ENCODE data around the gene PGM5. TPM values are rescaled to one million over a fixed set of nuclear protein-coding genes. Genes with fewer than 3 reads are reported as not detected.

The PGM5 gene
- total RNA-seq, 4 donors from 2014 or later: 13.3 to 44.0 (median 29.9) TPM

DNA sequence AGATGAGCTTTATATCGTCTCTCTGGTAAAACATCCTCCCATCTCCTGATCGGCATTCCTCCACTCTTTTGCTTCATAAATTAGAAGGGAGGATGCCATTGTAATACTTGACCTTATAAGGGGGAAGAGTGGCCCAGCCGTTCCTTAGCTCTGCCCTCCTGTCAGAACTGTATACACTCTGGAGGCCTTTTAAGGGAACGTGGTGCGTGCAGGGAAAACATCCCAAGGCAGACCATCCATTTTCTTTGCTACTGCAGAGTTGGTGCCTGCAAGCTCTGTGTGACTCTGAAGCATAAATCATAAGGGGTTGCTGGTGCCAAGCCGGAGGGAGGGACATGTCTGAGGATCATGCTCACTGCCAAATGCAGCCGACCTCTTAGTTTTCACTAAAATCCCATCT lies 90.4 kb downstream of the PGM5 start:
- no peak for ATAC-seq
- H3K4me1 ChIP-seq: peaks cover 0 to 6% of the 10 kb centered on the region in 2 donors
- intact Hi-C loops (cut with DNase I; ENCODE audit: low total_unique reads): loop anchor here (10.0 kb wide), 1 partner anchor 48 kb away; no protein-coding TSS in a partner anchor

DNA sequence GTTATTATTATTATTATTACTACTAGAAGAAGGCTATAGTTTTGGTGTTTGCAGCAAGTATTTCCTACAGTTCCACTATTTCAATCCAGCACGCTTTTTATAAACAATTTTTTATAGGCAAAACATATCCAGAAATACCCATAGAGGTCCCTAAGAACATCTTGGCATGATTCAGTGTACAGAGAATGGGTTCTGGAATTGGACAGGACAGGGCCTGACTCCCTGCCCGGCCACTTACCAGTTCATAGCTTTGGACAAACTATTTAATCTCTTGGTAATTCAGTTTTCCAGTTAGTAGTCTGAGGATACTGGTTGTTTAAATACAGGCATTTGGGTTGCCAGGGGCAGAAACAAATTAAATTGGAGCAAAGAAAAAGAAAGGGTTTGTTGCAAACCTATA lies 91.2 kb downstream of the PGM5 start:
- Histone ChIP-seq H3K9me3 (no peaks in the 10 kb centered on the region), H3K4me1 (peaks cover 0 to 6% of the 10 kb centered on the region in 2 donors), H3K27me3 (no peaks in the 10 kb centered on the region), H3K36me3 (no peaks in the 10 kb centered on the region), H3K27ac (no peak overlapping the region), H3K4me3 (no peak overlapping the region)
- no peak for DNase-seq
- no peak for TF ChIP-seq POLR2A (IDR thresholded peaks at IDR 0.05)
- TF ChIP-seq, protein P1, sequence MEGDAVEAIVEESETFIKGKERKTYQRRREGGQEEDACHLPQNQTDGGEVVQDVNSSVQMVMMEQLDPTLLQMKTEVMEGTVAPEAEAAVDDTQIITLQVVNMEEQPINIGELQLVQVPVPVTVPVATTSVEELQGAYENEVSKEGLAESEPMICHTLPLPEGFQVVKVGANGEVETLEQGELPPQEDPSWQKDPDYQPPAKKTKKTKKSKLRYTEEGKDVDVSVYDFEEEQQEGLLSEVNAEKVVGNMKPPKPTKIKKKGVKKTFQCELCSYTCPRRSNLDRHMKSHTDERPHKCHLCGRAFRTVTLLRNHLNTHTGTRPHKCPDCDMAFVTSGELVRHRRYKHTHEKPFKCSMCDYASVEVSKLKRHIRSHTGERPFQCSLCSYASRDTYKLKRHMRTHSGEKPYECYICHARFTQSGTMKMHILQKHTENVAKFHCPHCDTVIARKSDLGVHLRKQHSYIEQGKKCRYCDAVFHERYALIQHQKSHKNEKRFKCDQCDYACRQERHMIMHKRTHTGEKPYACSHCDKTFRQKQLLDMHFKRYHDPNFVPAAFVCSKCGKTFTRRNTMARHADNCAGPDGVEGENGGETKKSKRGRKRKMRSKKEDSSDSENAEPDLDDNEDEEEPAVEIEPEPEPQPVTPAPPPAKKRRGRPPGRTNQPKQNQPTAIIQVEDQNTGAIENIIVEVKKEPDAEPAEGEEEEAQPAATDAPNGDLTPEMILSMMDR (IDR thresholded peaks at IDR 0.05 in 4 of 5, conservative IDR thresholded peaks at IDR 0.05 in 1 of 5): no peak
- intact Hi-C loops (cut with DNase I; ENCODE audit: low total_unique reads) (loop anchor here (10.0 kb wide), 1 partner anchor 47 kb away; no protein-coding TSS in a partner anchor), in situ Hi-C loops (cut with MboI; ENCODE audit: low sequenced_read_pairs in 4 of 4) (no loop called here)
- ATAC-seq: no peak

More for the DNA sequence above, 90.4 kb downstream of the PGM5 start:
- Histone ChIP-seq H3K4me3 (no peak overlapping the region), H3K27me3 (no peaks in the 10 kb centered on the region), H3K9me3 (peaks cover 0 to under 1% (median 0%) of the 10 kb centered on the region in 3 donors), H3K36me3 (no peaks in the 10 kb centered on the region), H3K27ac (no peak overlapping the region)
- in situ Hi-C loops (cut with MboI; ENCODE audit: low sequenced_read_pairs in 4 of 4): no loop called here
- no peak for DNase-seq
- TF ChIP-seq, protein P1 (IDR thresholded peaks at IDR 0.05 in 4 of 5, conservative IDR thresholded peaks at IDR 0.05 in 1 of 5): no peak
- TF ChIP-seq POLR2A (IDR thresholded peaks at IDR 0.05): no peak

DNA sequence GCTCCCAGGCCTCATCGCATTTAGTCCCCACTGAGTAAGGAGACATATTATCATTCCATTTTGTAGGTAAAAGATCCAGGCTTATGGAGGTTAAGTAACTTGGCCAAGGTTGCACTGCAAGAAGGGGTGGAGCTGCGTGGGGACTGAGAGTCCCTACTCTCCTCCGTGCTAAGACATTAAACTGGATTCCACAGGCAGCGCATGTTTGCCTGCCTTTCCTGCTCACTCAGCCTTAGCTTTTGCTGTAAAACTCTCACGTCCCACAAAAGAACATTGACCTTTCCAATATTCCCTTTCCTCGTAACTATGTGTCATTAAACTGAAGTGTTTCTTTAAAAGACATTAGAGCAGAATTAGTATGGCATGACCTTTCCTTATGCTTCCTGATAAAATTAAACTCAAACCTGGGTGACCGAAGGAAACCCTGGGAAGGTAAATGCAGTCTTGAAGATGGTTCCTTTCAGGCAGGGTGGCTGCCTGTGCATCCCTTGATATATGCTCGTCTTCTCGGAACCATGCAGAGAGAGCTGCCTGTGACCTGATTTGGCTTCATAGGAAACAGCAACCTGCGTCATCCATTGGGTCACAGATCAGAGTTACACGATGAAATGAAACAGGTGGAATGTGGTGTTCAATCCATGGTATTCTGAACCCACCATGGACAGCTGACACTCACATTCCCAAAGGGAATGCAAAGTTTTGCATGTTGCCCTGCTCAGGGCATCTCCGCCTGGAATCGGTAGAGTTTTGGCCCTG lies 98.3 kb downstream of the PGM5 start:
- H3K4me1 ChIP-seq: peaks cover 0 to 3% of the 10 kb centered on the region in 2 donors
- DNase-seq (no peak), ATAC-seq (no peak)
- no peaks in the 10 kb centered on the region for H3K36me3 ChIP-seq
- intact Hi-C loops (cut with DNase I; ENCODE audit: low total_unique reads): no loop called here
- H3K27ac ChIP-seq: no peak overlapping the region
- H3K4me3 ChIP-seq: no peak overlapping the region
- no peak for TF ChIP-seq POLR2A (IDR thresholded peaks at IDR 0.05)
- TF ChIP-seq, protein P1 (IDR thresholded peaks at IDR 0.05 in 4 of 5, conservative IDR thresholded peaks at IDR 0.05 in 1 of 5): no peak
- in situ Hi-C loops (cut with MboI; ENCODE audit: low sequenced_read_pairs in 4 of 4): no loop called here
- H3K9me3 ChIP-seq: no peaks in the 10 kb centered on the region
- no peaks in the 10 kb centered on the region for H3K27me3 ChIP-seq

DNA sequence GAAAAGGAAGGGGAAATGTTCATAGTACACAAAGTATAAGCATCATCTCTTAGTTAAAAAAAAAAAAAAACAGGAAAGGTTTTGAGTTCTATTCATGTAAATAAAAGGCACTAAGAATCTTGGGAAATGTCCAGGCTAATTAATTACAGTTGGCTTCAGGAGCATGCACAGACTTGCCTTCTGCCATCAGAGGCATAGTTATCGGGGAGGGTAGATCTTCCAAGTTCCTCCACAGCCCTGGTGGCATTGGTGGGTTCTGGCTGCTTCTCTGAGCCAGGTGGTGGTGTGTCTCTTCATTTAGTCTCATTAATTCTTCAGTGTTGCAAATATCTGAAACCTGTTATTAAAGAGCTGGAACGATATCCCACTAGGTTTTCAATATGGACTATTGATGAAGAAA lies 99.0 kb downstream of the PGM5 start:
- intact Hi-C loops (cut with DNase I; ENCODE audit: low total_unique reads) (no loop called here), in situ Hi-C loops (cut with MboI; ENCODE audit: low sequenced_read_pairs in 4 of 4) (no loop called here)
- TF ChIP-seq POLR2A (IDR thresholded peaks at IDR 0.05): no peak
- TF ChIP-seq, protein P1 (IDR thresholded peaks at IDR 0.05 in 4 of 5, conservative IDR thresholded peaks at IDR 0.05 in 1 of 5): no peak
- Histone ChIP-seq H3K27me3 (no peaks in the 10 kb centered on the region), H3K36me3 (no peaks in the 10 kb centered on the region), H3K4me3 (no peak overlapping the region), H3K4me1 (peaks cover 0 to 3% of the 10 kb centered on the region in 2 donors), H3K27ac (no peak overlapping the region), H3K9me3 (no peaks in the 10 kb centered on the region)
- ATAC-seq (no peak), DNase-seq (no peak)

Measured in gastrocnemius medialis (tissue), 4 donors.